GM12878 (cell line): ENCODE results near the gene MESD. TPM values are rescaled to one million over a fixed set of nuclear protein-coding genes. Genes with fewer than 3 reads are reported as not detected.

Experiments used
- ATAC-seq: fragments of 200-7000 bp; cut with Tn5 transposase; 3 replicates; pipeline ENCODE4 v1.9.1; 2020; ENCODE audit warnings: mild to moderate bottlenecking, moderate library complexity
- BruUV-seq: library from RNA; stranded (reverse); fragments of 400-500 nt; replicated peaks from 2 replicates; lab custom pipeline; 2021; lab: Mats Ljungman, UMichigan
- CTCF ChIA-PET: fragments of 300-600 bp; sonication (Branson Sonifier 250); formaldehyde crosslinking; extraction: SDS; loops from one replicate; lab custom pipeline; 2021; ENCODE audit warnings: inconsistent platforms; lab: Yijun Ruan, JAX
- POLR2A ChIA-PET: fragments of 350-600 bp; formaldehyde crosslinking; extraction: SDS; loops from one replicate; lab custom pipeline; 2021; ENCODE audit warnings: inconsistent platforms; lab: Charles Lee
- RAD21 ChIA-PET: fragments of 300-600 bp; sonication (Branson Sonifier 250); formaldehyde crosslinking; loops from one replicate; lab custom pipeline; 2023; ENCODE audit warnings: antibody characterized with exemption; ENCODE audit not compliant: unreplicated experiment; lab: Charles Lee
- SMC1A ChIA-PET: fragments of 300-600 bp; sonication (Branson Sonifier 250); formaldehyde crosslinking; loops from one replicate; lab custom pipeline; 2023; ENCODE audit not compliant: unreplicated experiment, uncharacterized antibody; lab: Charles Lee
- DNase-seq: peaks from one replicate; pipeline ENCODE4 v3.0.0-alpha.2; 2011; ENCODE audit warnings: low read depth, low spot score
- FAIRE-seq: peaks from 3 replicates; lab custom pipeline; 2011; peaks lifted over from hg19 to GRCh38; lab: Jason Lieb, UNC
- H2AFZ ChIP-seq: 2 replicates; pipeline ENCODE4 v1.6.0; 2011; ENCODE audit warnings: low read depth, low read length, control low read depth; ENCODE audit not compliant: control insufficient read depth
- H3K27ac ChIP-seq: 2 replicates; pipeline ENCODE4 v1.5.1; 2011; ENCODE audit warnings: control low read depth; ENCODE audit not compliant: control insufficient read depth, insufficient read depth
- H3K27me3 ChIP-seq, 2 experiments: replicated peaks in 1 of 2; 2 replicates each; pipeline versions ENCODE4 v1.6.0 to v1.6.1; 2011; ENCODE audit warnings: low read length in 1 of 2; ENCODE audit not compliant: control insufficient read depth in 2 of 2, insufficient read depth in 2 of 2
- H3K36me3 ChIP-seq, 2 experiments: 2 replicates each; pipeline ENCODE4 v1.5.1; 2011; ENCODE audit warnings: low read length in 1 of 2; ENCODE audit not compliant: control insufficient read depth in 2 of 2, insufficient read depth in 2 of 2
- H3K4me1 ChIP-seq: 2 replicates; pipeline ENCODE4 v1.6.1; 2011; ENCODE audit warnings: mild to moderate bottlenecking, low read length, moderate library complexity, mixed read lengths; ENCODE audit not compliant: control insufficient read depth, insufficient read depth
- H3K4me2 ChIP-seq: 2 replicates; pipeline ENCODE4 v1.6.0; 2011; ENCODE audit warnings: control low read depth; ENCODE audit not compliant: control insufficient read depth, insufficient read depth
- H3K4me3 ChIP-seq: fragments of 200-600 bp; sonication (generic); 2 replicates; pipeline ENCODE4 v1.5.1; 2016
- H3K79me2 ChIP-seq: 2 replicates; pipeline ENCODE4 v1.6.0; 2011; ENCODE audit warnings: low read length; ENCODE audit not compliant: control insufficient read depth, insufficient read depth
- H3K9ac ChIP-seq: 2 replicates; pipeline ENCODE4 v1.8.0; 2011; ENCODE audit warnings: low read length, control low read depth, mixed read lengths; ENCODE audit not compliant: control insufficient read depth, insufficient read depth
- H3K9me3 ChIP-seq: replicated peaks from 3 replicates; pipeline ENCODE4 v1.5.1; 2011; ENCODE audit warnings: mild to moderate bottlenecking, low read length; ENCODE audit not compliant: control insufficient read depth, insufficient read depth
- H4K20me1 ChIP-seq: 2 replicates; pipeline ENCODE4 v1.6.0; 2011; ENCODE audit not compliant: control insufficient read depth, insufficient read depth
- ASH2L ChIP-seq: fragments of 300-600, 200-600 bp; sonication (generic); IDR thresholded peaks from 2 replicates; pipeline ENCODE4 v1.6.1; 2017; ENCODE audit warnings: low read depth, mild to moderate bottlenecking, borderline replicate concordance
- TCF12 ChIP-seq: IDR thresholded peaks from 2 replicates; pipeline ENCODE4 v1.6.1; 2011; ENCODE audit warnings: low read depth, mild to moderate bottlenecking, low read length
- ZNF274 ChIP-seq: IDR thresholded peaks from one replicate; pipeline ENCODE4 v1.8.0; 2011; ENCODE audit not compliant: insufficient read length, insufficient read depth
- WGBS: methylation state at CpG from one replicate; pipeline ENCODE4 v1.1.6; 2016; ENCODE audit warnings: low lambda C conversion rate; ENCODE audit not compliant: insufficient replicate concordance, insufficient coverage; ENCODE audit errors: missing lambda C conversion rate; 5-methylcytosine and 5-hydroxymethylcytosine counted together
- in situ Hi-C: fragments of 300-500 bp; cut with MboI; formaldehyde crosslinking; loops from 9 replicates; pipeline ENCODE4 v1.14.3; 2018; ENCODE audit warnings: mixed read lengths
- intact Hi-C: fragments of 100-400 bp; cut with micrococcal nuclease; formaldehyde crosslinking; loops from one replicate; pipeline ENCODE4 v1.14.2; 2022; ENCODE audit not compliant: unreplicated experiment
- polyA plus RNA-seq, 11 experiments: library from polyadenylated mRNA; depleted of rRNA in 4 of 11; unstranded in 6 of 11; stranded (reverse) in 5 of 11; fragments of >200 nt; fragmentation: Nextera tagmentation in 4 of 11; fragmentation: Illumina TruSeq in 1 of 11; extraction: Ambion mirVana in 4 of 11; extraction: Trizol in 1 of 11; gene quantifications; 1 replicate in 1 of 11; 2 replicates in 10 of 11; pipeline versions ENCODE4 v1.2.1 to v1.2.3, GENCODE V29; 2011 to 2016; ENCODE audit warnings: inconsistent platforms in 2 of 11, missing spikeins in 2 of 11, low read depth in 1 of 11
- total RNA-seq, 4 experiments: library from RNA; depleted of rRNA in 3 of 4; stranded (reverse); fragments of >200 nt in 3 of 4; fragmentation: Illumina TruSeq in 1 of 4; extraction: Trizol in 1 of 4; gene quantifications; 2 replicates each; pipeline versions ENCODE4 v1.2.1 to v1.2.3, GENCODE V29; 2013 to 2021
- TF ChIP-seq, protein P1 (sequence below): fragments of 450-650 bp; IDR thresholded peaks from 2 replicates; pipeline ENCODE4 v1.6.1; 2017; ENCODE audit warnings: antibody characterized with exemption, mild to moderate bottlenecking, moderate library complexity
- TF ChIP-seq, protein P2 (sequence below): fragments of 450-650 bp; IDR thresholded peaks from 2 replicates; pipeline ENCODE4 v1.6.1; 2017; ENCODE audit warnings: mild to moderate bottlenecking

The MESD gene
- total and polyA plus RNA-seq, 10 of the 15 experiments (the other 5 are each of a cell fraction or from before 2014, with no cell fraction given), result 10.2 to 39.8 (median 20.9) TPM

DNA sequence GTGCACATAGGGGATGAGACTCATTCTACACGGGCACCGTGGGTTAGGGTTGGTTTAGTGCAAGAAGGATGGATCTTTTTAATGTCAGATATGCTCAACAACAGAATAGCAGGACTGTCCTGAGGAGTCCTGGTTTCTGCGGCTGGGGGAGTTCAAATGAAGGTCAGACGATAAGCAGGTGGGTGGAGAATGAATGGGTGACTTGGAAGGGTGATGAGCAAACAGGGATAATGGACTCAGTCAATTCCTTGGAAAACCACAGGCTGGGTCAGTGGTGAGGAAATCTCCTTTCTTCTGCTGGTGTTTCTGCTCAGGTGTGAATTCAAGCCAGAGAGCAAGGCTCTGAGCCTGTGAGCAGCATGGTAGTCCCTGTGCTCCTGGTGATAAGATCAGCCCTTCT, 59.9 kb downstream of the MESD start:
- no TSS peak for BruUV-seq

More for the DNA sequence above, 59.9 kb downstream of the MESD start:
- H3K9me3 ChIP-seq, result no peaks in the 10 kb centered on the region
- POLR2A ChIA-PET, result no interaction called here
- H3K9ac ChIP-seq, result no peak overlapping the region
- H2AFZ ChIP-seq, result no peak overlapping the region
- H3K4me3 ChIP-seq, result no peak overlapping the region
- H3K27me3 ChIP-seq, result no peaks in the 10 kb centered on the region; a peak in 1 of 4 replicates
- no peak for DNase-seq
- H3K27ac ChIP-seq, result no peak overlapping the region
- H3K36me3 ChIP-seq, result no peaks in the 10 kb centered on the region
- RAD21 ChIA-PET, result no interaction called here
- CTCF ChIA-PET, result interaction anchor here (1.4 kb wide), 1 partner anchor 8 kb away, joined by 3 read pairs; no protein-coding TSS in a partner anchor
- no peaks in the 10 kb centered on the region for H3K79me2 ChIP-seq
- no peak for FAIRE-seq
- SMC1A ChIA-PET, result no interaction called here
- 38% methylated on average over 4 of the region's 4 CpGs for WGBS
- no peak for ATAC-seq
- H3K4me2 ChIP-seq, result no peak overlapping the region
- no peaks in the 10 kb centered on the region for H3K4me1 ChIP-seq
- intact Hi-C loops, result no loop called here
- TF ChIP-seq ZNF274 (no peak), ASH2L (no peak), TCF12 (no peak)
- TF ChIP-seq, protein P1, sequence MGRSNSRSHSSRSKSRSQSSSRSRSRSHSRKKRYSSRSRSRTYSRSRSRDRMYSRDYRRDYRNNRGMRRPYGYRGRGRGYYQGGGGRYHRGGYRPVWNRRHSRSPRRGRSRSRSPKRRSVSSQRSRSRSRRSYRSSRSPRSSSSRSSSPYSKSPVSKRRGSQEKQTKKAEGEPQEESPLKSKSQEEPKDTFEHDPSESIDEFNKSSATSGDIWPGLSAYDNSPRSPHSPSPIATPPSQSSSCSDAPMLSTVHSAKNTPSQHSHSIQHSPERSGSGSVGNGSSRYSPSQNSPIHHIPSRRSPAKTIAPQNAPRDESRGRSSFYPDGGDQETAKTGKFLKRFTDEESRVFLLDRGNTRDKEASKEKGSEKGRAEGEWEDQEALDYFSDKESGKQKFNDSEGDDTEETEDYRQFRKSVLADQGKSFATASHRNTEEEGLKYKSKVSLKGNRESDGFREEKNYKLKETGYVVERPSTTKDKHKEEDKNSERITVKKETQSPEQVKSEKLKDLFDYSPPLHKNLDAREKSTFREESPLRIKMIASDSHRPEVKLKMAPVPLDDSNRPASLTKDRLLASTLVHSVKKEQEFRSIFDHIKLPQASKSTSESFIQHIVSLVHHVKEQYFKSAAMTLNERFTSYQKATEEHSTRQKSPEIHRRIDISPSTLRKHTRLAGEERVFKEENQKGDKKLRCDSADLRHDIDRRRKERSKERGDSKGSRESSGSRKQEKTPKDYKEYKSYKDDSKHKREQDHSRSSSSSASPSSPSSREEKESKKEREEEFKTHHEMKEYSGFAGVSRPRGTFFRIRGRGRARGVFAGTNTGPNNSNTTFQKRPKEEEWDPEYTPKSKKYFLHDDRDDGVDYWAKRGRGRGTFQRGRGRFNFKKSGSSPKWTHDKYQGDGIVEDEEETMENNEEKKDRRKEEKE, result no peak
- TF ChIP-seq, protein P2, sequence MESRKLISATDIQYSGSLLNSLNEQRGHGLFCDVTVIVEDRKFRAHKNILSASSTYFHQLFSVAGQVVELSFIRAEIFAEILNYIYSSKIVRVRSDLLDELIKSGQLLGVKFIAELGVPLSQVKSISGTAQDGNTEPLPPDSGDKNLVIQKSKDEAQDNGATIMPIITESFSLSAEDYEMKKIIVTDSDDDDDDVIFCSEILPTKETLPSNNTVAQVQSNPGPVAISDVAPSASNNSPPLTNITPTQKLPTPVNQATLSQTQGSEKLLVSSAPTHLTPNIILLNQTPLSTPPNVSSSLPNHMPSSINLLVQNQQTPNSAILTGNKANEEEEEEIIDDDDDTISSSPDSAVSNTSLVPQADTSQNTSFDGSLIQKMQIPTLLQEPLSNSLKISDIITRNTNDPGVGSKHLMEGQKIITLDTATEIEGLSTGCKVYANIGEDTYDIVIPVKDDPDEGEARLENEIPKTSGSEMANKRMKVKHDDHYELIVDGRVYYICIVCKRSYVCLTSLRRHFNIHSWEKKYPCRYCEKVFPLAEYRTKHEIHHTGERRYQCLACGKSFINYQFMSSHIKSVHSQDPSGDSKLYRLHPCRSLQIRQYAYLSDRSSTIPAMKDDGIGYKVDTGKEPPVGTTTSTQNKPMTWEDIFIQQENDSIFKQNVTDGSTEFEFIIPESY, result no peak
- TF ChIP-seq, all 136 proteins: peak for 0
- in situ Hi-C loops, result no loop called here
- no peaks in the 10 kb centered on the region for H4K20me1 ChIP-seq
